Measurements from ENCODE around the gene CD93.

DNA sequence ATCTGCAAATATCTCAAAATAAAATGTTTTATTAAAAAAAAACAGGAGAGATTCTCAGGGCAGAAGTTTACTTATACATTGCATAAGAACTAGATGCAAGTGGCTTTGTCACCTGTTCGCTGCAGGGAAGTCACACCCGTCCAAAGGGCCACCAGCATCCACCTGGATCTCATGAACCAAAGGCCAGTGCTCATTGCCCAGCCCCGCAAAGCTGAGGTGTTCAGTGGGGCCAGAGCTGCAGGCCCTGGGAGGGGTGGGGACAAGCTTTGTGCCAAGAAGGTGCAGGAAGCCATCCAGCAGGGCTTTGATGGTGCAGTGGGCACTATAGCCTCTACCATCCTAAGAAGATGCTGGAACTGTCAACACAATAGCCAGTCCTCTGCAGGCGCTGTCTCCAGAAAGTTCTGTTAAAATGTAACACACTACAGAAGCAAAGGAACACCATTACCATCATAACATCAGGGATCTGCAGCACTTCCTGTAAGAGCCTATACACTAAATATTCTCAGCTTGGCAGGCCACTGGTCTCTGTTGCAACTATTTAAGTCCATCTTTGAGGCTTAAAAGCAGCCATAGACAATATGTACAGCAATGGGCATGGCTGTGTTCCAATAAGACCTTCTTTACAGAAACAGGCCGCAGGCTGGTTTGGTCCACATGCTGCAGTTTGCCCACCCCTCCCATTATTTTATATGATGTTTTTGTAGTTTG, 15.7 kb upstream of the CD93 start:
- TF ChIP-seq, protein P1, sequence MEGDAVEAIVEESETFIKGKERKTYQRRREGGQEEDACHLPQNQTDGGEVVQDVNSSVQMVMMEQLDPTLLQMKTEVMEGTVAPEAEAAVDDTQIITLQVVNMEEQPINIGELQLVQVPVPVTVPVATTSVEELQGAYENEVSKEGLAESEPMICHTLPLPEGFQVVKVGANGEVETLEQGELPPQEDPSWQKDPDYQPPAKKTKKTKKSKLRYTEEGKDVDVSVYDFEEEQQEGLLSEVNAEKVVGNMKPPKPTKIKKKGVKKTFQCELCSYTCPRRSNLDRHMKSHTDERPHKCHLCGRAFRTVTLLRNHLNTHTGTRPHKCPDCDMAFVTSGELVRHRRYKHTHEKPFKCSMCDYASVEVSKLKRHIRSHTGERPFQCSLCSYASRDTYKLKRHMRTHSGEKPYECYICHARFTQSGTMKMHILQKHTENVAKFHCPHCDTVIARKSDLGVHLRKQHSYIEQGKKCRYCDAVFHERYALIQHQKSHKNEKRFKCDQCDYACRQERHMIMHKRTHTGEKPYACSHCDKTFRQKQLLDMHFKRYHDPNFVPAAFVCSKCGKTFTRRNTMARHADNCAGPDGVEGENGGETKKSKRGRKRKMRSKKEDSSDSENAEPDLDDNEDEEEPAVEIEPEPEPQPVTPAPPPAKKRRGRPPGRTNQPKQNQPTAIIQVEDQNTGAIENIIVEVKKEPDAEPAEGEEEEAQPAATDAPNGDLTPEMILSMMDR (IDR thresholded peaks at IDR 0.05; ENCODE audit: poor library complexity, severe bottlenecking), result no peak
- TF ChIP-seq POLR2AphosphoS5 (IDR thresholded peaks at IDR 0.05) (no peak), EZH2 (IDR thresholded peaks at IDR 0.05; ENCODE audit: borderline replicate concordance, insufficient read depth, low read length, poor library complexity, severe bottlenecking) (no peak), EP300 (conservative IDR thresholded peaks at IDR 0.05; ENCODE audit: poor library complexity, severe bottlenecking) (no peak), SMC3 (conservative IDR thresholded peaks at IDR 0.05; ENCODE audit: poor library complexity) (no peak), MXI1 (conservative IDR thresholded peaks at IDR 0.05; ENCODE audit: poor library complexity, severe bottlenecking) (no peak)
- TF ChIP-seq, protein P2, sequence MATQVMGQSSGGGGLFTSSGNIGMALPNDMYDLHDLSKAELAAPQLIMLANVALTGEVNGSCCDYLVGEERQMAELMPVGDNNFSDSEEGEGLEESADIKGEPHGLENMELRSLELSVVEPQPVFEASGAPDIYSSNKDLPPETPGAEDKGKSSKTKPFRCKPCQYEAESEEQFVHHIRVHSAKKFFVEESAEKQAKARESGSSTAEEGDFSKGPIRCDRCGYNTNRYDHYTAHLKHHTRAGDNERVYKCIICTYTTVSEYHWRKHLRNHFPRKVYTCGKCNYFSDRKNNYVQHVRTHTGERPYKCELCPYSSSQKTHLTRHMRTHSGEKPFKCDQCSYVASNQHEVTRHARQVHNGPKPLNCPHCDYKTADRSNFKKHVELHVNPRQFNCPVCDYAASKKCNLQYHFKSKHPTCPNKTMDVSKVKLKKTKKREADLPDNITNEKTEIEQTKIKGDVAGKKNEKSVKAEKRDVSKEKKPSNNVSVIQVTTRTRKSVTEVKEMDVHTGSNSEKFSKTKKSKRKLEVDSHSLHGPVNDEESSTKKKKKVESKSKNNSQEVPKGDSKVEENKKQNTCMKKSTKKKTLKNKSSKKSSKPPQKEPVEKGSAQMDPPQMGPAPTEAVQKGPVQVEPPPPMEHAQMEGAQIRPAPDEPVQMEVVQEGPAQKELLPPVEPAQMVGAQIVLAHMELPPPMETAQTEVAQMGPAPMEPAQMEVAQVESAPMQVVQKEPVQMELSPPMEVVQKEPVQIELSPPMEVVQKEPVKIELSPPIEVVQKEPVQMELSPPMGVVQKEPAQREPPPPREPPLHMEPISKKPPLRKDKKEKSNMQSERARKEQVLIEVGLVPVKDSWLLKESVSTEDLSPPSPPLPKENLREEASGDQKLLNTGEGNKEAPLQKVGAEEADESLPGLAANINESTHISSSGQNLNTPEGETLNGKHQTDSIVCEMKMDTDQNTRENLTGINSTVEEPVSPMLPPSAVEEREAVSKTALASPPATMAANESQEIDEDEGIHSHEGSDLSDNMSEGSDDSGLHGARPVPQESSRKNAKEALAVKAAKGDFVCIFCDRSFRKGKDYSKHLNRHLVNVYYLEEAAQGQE (IDR thresholded peaks at IDR 0.05; ENCODE audit: borderline replicate concordance), result no peak

All from neural cell (in vitro differentiated cells).